RWPE2 (cell line): ENCODE measurements around the gene RFFL.

Source experiments
- ATAC-seq: fragments of 200-7000 bp; cut with Tn5 transposase; 3 replicates; pipeline ENCODE4 v1.9.1; 2021; ENCODE audit warnings: low read depth
- DNase-seq: peaks from one replicate; pipeline ENCODE4 v3.0.0-alpha.2; 2020; ENCODE audit warnings: low spot score
- H3K27ac ChIP-seq: fragments of 450-650 bp; 2 replicates; pipeline ENCODE4 v1.5.1; 2017; ENCODE audit warnings: mild to moderate bottlenecking; ENCODE audit not compliant: poor library complexity, severe bottlenecking
- H3K27me3 ChIP-seq: fragments of 250-450 bp; sonication (Bioruptor Pico); 2 replicates; pipeline ENCODE4 v1.5.1; 2021; ENCODE audit warnings: mild to moderate bottlenecking, moderate library complexity; ENCODE audit not compliant: insufficient read depth, poor library complexity, severe bottlenecking
- H3K36me3 ChIP-seq: fragments of 250-450 bp; sonication (Bioruptor Pico); 2 replicates; pipeline ENCODE4 v1.5.1; 2020; ENCODE audit warnings: low read depth, mild to moderate bottlenecking, moderate library complexity
- H3K4me1 ChIP-seq: fragments of 250-450 bp; sonication (Bioruptor Pico); 2 replicates; pipeline ENCODE4 v1.5.1; 2021; ENCODE audit warnings: mild to moderate bottlenecking, moderate library complexity; ENCODE audit not compliant: insufficient read depth, poor library complexity, severe bottlenecking
- H3K4me3 ChIP-seq: fragments of 250-450 bp; sonication (Bioruptor Pico); 2 replicates; pipeline ENCODE4 v1.5.1; 2021; ENCODE audit warnings: mild to moderate bottlenecking, moderate library complexity; ENCODE audit not compliant: severe bottlenecking
- H3K9me3 ChIP-seq: fragments of 250-450 bp; sonication (Bioruptor Pico); 2 replicates; pipeline ENCODE4 v1.5.1; 2021; ENCODE audit warnings: mild to moderate bottlenecking, moderate library complexity; ENCODE audit not compliant: severe bottlenecking
- TF ChIP-seq, protein P1 (sequence below): fragments of 450-650 bp; IDR thresholded peaks from one replicate; pipeline ENCODE4 v1.5.1; 2017; ENCODE audit warnings: mild to moderate bottlenecking, moderate library complexity; ENCODE audit not compliant: poor library complexity, severe bottlenecking

RFFL gene

DNA sequence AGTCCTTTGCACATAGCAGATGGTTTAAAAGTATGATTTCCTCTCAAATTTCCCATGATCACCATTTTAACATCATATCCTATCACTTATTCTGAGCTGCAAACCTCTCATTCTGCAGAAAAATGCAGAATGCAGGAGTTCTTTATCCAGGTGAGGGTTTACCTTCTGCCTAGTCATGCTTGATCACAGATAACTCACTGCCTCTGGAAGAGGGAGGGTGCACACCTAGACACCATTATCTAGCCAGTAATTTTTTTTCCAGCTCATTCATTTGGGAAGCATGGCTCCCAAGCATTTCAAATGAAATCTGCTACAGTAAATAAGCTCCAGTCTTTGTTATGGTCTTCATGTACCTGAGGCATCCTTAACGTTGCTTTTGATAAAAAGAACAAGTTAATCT is 38.0 kb downstream of the RFFL start:
- DNase-seq (no peak), ATAC-seq (no peak)
- Histone ChIP-seq H3K36me3 (peaks cover 30% of the 10 kb centered on the region), H3K27ac (no peak overlapping the region), H3K4me1 (peaks cover 19% of the 10 kb centered on the region), H3K27me3 (no peaks in the 10 kb centered on the region), H3K9me3 (no peaks in the 10 kb centered on the region), H3K4me3 (no peak overlapping the region)
- TF ChIP-seq, protein P1, sequence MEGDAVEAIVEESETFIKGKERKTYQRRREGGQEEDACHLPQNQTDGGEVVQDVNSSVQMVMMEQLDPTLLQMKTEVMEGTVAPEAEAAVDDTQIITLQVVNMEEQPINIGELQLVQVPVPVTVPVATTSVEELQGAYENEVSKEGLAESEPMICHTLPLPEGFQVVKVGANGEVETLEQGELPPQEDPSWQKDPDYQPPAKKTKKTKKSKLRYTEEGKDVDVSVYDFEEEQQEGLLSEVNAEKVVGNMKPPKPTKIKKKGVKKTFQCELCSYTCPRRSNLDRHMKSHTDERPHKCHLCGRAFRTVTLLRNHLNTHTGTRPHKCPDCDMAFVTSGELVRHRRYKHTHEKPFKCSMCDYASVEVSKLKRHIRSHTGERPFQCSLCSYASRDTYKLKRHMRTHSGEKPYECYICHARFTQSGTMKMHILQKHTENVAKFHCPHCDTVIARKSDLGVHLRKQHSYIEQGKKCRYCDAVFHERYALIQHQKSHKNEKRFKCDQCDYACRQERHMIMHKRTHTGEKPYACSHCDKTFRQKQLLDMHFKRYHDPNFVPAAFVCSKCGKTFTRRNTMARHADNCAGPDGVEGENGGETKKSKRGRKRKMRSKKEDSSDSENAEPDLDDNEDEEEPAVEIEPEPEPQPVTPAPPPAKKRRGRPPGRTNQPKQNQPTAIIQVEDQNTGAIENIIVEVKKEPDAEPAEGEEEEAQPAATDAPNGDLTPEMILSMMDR: no peak

DNA sequence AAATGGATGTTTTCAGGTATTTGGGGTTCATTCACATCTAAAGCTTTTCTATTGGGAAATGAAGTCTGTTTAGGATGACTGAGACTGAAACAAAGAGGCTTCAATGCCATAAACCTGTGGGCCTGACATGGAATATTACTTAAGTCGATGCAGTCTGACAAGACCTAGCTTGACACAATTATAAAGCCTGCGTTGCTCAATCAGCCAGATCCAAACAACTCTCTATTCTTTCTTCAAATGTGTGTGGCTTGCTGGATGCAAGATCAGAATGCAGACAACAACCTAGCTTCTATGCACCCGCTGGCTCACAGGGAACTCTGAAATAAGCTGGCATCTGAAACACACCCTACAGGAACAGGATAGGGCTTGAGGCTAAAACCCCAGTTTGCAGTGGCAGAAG is 40.0 kb downstream of the RFFL start:
- Histone ChIP-seq H3K27ac (peak overlapping the region; percentile 80), H3K36me3 (peaks cover 38% of the 10 kb centered on the region), H3K4me3 (no peak overlapping the region), H3K4me1 (peaks cover 19% of the 10 kb centered on the region), H3K27me3 (no peaks in the 10 kb centered on the region), H3K9me3 (no peaks in the 10 kb centered on the region)
- TF ChIP-seq, protein P1: no peak
- DNase-seq (no peak), ATAC-seq (peak; percentile 22; the same call in 1 of the 3 replicates)

DNA sequence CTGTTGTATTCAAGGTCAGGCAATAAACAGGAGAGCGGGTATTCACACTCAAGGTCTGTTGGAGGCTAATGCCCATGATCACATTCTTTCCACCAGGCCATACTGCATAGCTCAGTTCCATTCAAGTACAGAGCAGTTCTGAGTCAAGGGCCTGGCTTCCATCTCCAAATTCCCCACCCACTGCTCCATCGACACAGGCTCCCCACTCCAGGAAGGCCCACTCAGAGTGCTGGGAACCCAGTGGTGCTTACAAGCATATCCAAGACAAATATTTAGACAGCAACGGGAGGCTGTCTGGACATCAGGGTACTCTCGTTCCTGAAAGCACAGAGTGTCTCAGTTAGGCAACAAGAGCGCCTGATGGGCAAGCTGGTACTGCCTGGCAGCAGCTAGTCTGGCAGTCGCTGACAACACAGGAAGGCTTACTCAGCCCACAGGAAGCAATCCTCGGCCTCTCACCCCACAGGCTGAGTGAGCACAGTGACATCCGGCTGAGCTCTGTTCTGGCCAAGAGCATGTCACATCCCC is 40.9 kb downstream of the RFFL start:
- Histone ChIP-seq H3K27ac (peak overlapping the region; percentile 80), H3K4me1 (peaks cover 19% of the 10 kb centered on the region), H3K27me3 (no peaks in the 10 kb centered on the region), H3K36me3 (peaks cover 44% of the 10 kb centered on the region), H3K4me3 (no peak overlapping the region), H3K9me3 (no peaks in the 10 kb centered on the region)
- TF ChIP-seq, protein P1: no peak
- peak; percentile 97 for ATAC-seq
- DNase-seq: peak; percentile 71

DNA sequence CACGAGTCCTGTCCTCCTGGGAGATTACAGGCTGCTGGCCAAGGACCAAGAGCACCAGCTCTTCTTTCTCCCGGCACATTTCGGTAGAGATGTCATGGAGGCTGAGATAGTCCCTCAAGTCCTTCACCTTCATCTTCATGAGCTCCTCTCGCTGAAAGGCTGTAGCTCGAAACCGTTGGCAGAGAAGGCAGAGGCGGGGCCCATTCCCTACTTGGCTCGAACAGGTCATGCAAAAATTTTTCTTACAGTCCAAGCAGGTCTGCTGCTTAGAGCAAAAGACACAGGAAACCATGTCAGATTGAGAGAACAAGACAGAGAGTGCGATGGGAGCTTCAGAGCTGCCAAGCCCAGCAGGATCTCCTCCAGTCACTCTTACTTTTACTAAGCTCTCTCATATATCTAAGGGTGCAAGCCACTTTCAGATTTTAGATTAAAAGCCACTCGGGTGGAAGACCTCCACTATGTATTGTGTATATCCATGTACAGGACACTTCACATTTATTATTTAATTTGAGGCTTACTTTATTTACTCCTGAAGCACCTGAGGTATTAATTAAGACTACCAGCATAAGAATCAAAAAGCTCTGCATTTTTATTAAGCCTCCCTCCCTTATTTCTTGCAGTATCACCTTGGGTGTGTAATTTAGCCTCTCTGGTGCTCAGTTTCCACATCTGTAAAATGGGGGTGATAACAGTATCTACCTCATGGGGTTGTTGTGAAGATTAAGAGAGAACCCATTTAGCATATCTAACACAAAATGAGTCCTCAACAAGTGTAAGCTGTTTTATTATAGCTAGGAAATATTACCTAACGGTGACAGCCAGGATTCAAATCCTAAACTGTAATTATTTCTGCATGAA is 41.8 kb downstream of the RFFL start:
- peaks cover 49% of the 10 kb centered on the region for H3K36me3 ChIP-seq
- H3K4me3 ChIP-seq: no peak overlapping the region
- H3K27ac ChIP-seq: peak overlapping the region; percentile 80

More for the DNA sequence above, 41.8 kb downstream of the RFFL start:
- DNase-seq (no peak), ATAC-seq (no peak)
- H3K9me3 ChIP-seq: no peaks in the 10 kb centered on the region
- H3K4me1 ChIP-seq: peaks cover 19% of the 10 kb centered on the region
- TF ChIP-seq, protein P1: no peak
- H3K27me3 ChIP-seq: no peaks in the 10 kb centered on the region
